Liver (tissue), 3 donors: Measurements from ENCODE around the gene PARD6B.

Experiments
- CTCF ChIP-seq: fragments of 150-350 bp; IDR thresholded peaks from 2 replicates; pipeline ENCODE4 v1.5.1; 2017; ENCODE audit warnings: improper control_type of control experiment, low read depth, low read length; ENCODE audit not compliant: missing input control
- EGR1 ChIP-seq, 2 donors: IDR thresholded peaks; 2 replicates each; pipeline ENCODE4 v1.6.1; 2016 to 2018; ENCODE audit warnings: antibody characterized with exemption in 2 of 2, low read depth in 2 of 2
- HNF4G ChIP-seq: IDR thresholded peaks from 2 replicates; pipeline ENCODE4 v1.6.1; 2016; ENCODE audit warnings: antibody characterized with exemption
- TAF1 ChIP-seq: conservative IDR thresholded peaks from 2 replicates; pipeline ENCODE4 v1.6.1; 2016; ENCODE audit warnings: antibody characterized with exemption, mild to moderate bottlenecking
- donor health status: healthy.
- donor health status: healthy.

GRCh38 chr20:50801747-50802125, 70.4 kb downstream of the PARD6B start:
- no peak for TF ChIP-seq HNF4G
- no peak for TF ChIP-seq CTCF
- TF ChIP-seq TAF1, result no peak
- TF ChIP-seq EGR1 (IDR thresholded peaks at IDR 0.05; ENCODE audit: low read depth in 2 of 2), result no peak
